HepG2 (cell line): ENCODE measurements around the gene CHAF1A. TPM values are rescaled to one million over a fixed set of nuclear protein-coding genes. Genes with fewer than 3 reads are reported as not detected.

ENCODE experiments used
- ARID2 ChIP-seq: sonication (generic); formaldehyde crosslinking; IDR thresholded peaks from 2 replicates; pipeline ENCODE4 v1.8.1; 2022; ENCODE audit warnings: mild to moderate bottlenecking, missing genetic modification reagents, borderline replicate concordance
- CREB1 ChIP-seq, 2 experiments: fragments of 450-650 bp in 1 of 2; IDR thresholded peaks; 2 replicates each; pipeline ENCODE4 v1.6.1; 2016 to 2017; ENCODE audit warnings: control low read depth in 1 of 2, mild to moderate bottlenecking in 1 of 2, missing compliant biosample characterization in 1 of 2, missing genetic modification characterization in 1 of 2
- DR1 ChIP-seq: sonication (generic); formaldehyde crosslinking; IDR thresholded peaks from 2 replicates; pipeline ENCODE4 v1.8.0; 2021; ENCODE audit warnings: mild to moderate bottlenecking, missing genetic modification reagents, inconsistent platforms
- FOXA1 ChIP-seq, 2 experiments: fragments of 450-650 bp in 1 of 2; sonication (generic) in 1 of 2; formaldehyde crosslinking in 1 of 2; IDR thresholded peaks; 2 replicates each; pipeline versions ENCODE4 v1.4.0 to v1.6.1; 2016 to 2020; ENCODE audit warnings: missing genetic modification reagents in 1 of 2
- GPN1 ChIP-seq: sonication (generic); formaldehyde crosslinking; IDR thresholded peaks from 2 replicates; pipeline ENCODE4 v1.5.1; 2020; ENCODE audit warnings: missing genetic modification reagents, borderline replicate concordance
- KAT8 ChIP-seq: IDR thresholded peaks from 2 replicates; pipeline ENCODE4 v1.6.1; 2016; ENCODE audit warnings: missing genetic modification reagents, missing compliant biosample characterization
- KLF16 ChIP-seq, 2 experiments: sonication (generic) in 1 of 2; formaldehyde crosslinking in 1 of 2; IDR thresholded peaks; 2 replicates each; pipeline versions ENCODE4 v1.6.1 to v1.8.0; 2016 to 2023; ENCODE audit warnings: missing genetic modification reagents in 2 of 2, missing compliant biosample characterization in 1 of 2
- MAX ChIP-seq: IDR thresholded peaks from 2 replicates; pipeline ENCODE4 v1.6.1; 2012; ENCODE audit warnings: inconsistent platforms
- PHF20 ChIP-seq: sonication (generic); formaldehyde crosslinking; IDR thresholded peaks from 2 replicates; pipeline ENCODE4 v1.5.0; 2020; ENCODE audit warnings: mild to moderate bottlenecking, missing genetic modification reagents
- RXRB ChIP-seq: IDR thresholded peaks from 2 replicates; pipeline ENCODE4 v1.6.1; 2016; ENCODE audit warnings: borderline replicate concordance, missing genetic modification reagents, missing compliant biosample characterization
- THAP11 ChIP-seq: IDR thresholded peaks from 2 replicates; pipeline ENCODE4 v1.6.1; 2016; ENCODE audit warnings: missing biosample characterization, missing genetic modification reagents
- ZBTB49 ChIP-seq: sonication (generic); formaldehyde crosslinking; IDR thresholded peaks from 2 replicates; pipeline ENCODE4 v1.4.0; 2020; ENCODE audit warnings: missing genetic modification reagents, borderline replicate concordance
- ZNF34 ChIP-seq: sonication (generic); formaldehyde crosslinking; IDR thresholded peaks from 2 replicates; pipeline ENCODE4 v1.4.0; 2020; ENCODE audit warnings: mild to moderate bottlenecking, missing genetic modification reagents, borderline replicate concordance
- ZNF430 ChIP-seq: sonication (generic); formaldehyde crosslinking; IDR thresholded peaks from 2 replicates; pipeline ENCODE4 v1.9.0; 2021; ENCODE audit warnings: mild to moderate bottlenecking, missing genetic modification reagents
- ZNF431 ChIP-seq: sonication (generic); formaldehyde crosslinking; IDR thresholded peaks from 2 replicates; pipeline ENCODE4 v1.9.0; 2022; ENCODE audit warnings: missing genetic modification reagents, low read depth, mild to moderate bottlenecking, borderline replicate concordance
- ZNF512 ChIP-seq: sonication (generic); formaldehyde crosslinking; IDR thresholded peaks from 2 replicates; pipeline ENCODE4 v1.4.0; 2020; ENCODE audit warnings: mild to moderate bottlenecking, missing genetic modification reagents
- ZNF777 ChIP-seq: sonication (generic); formaldehyde crosslinking; IDR thresholded peaks from 2 replicates; pipeline ENCODE4 v1.4.0; 2020; ENCODE audit warnings: missing genetic modification reagents
- polyA plus RNA-seq, 8 experiments: library from polyadenylated mRNA; depleted of rRNA in 3 of 8; stranded (reverse) in 7 of 8; unstranded in 1 of 8; fragments of >200 nt; fragmentation: Illumina TruSeq in 4 of 8; extraction: Trizol in 4 of 8; gene quantifications; 2 replicates each; pipeline versions ENCODE4 v1.2.1 to v1.2.3, GENCODE V29; 2011 to 2016; ENCODE audit warnings: low read depth in 4 of 8, missing spikeins in 1 of 8, mixed read lengths in 1 of 8; ENCODE audit not compliant: insufficient read depth in 1 of 8
- total RNA-seq, 5 experiments: library from RNA; depleted of rRNA; stranded (reverse); fragments of >200 nt; fragmentation: Illumina TruSeq; extraction: Trizol; gene quantifications; 2 replicates each; pipeline ENCODE4 v1.2.3, GENCODE V29; 2016; ENCODE audit warnings: low read depth in 1 of 5
- TF ChIP-seq, protein P1 (sequence below): sonication (generic); formaldehyde crosslinking; IDR thresholded peaks from 2 replicates; pipeline ENCODE4 v1.5.0; 2020; ENCODE audit warnings: mild to moderate bottlenecking, missing genetic modification reagents
- TF ChIP-seq, protein P2 (sequence below): sonication (generic); formaldehyde crosslinking; conservative IDR thresholded peaks from 2 replicates; pipeline ENCODE4 v1.5.0; 2020; ENCODE audit warnings: missing genetic modification reagents
- TF ChIP-seq, protein P3 (sequence below): sonication (generic); formaldehyde crosslinking; IDR thresholded peaks from 2 replicates; pipeline ENCODE4 v1.8.0; 2022; ENCODE audit warnings: missing genetic modification reagents, mild to moderate bottlenecking, borderline replicate concordance

The CHAF1A gene
- total and polyA plus RNA-seq, 2 of the 13 experiments (the other 11 are each of a cell fraction or from before 2014, with no cell fraction given) = 11.0 to 34.8 TPM

DNA sequence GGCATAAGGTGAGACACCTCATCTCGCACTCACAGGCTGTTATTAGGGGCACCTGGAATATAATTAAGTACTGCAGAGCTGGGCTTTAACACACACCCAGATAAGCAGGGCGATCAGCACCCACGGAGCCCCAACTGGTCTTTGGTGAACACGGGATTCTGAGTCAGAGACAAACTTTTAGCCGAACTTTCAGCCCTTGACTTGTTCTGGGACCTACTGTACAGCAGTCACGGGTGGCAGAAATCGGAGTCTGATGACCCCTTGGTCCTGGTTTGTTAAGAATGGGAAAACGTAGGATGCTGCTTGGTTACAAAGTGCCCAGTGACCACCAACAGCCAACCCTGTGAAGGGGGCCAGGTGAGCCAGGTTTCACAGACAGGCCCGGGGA lies 11.1 kb upstream of the CHAF1A start (continued):
- TF ChIP-seq ZBTB49 (CRISPR knock-in tag) (no peak), CREB1 (IDR thresholded peaks at IDR 0.05) (no peak), CREB1 (CRISPR knock-in tag; IDR thresholded peaks at IDR 0.05) (no peak), DR1 (CRISPR knock-in tag) (no peak), MAX (no peak), ZNF430 (no peak), ZNF34 (no peak), RXRB (CRISPR knock-in tag) (no peak), GPN1 (CRISPR knock-in tag) (no peak), ZNF777 (0 out of 2 replicates have a peak, but pooled peaks have one; percentile 22), ZNF431 (CRISPR knock-in tag) (no peak), ZNF512 (CRISPR knock-in tag) (no peak), ARID2 (CRISPR knock-in tag) (0 out of 2 replicates have a peak, but pooled peaks have one; percentile 0), PHF20 (CRISPR knock-in tag) (peak; percentile 9; the same call in 1 of the 2 replicates), KLF16 (CRISPR knock-in tag; IDR thresholded peaks at IDR 0.05) (no peak), KAT8 (CRISPR knock-in tag) (no peak), FOXA1 (IDR thresholded peaks at IDR 0.05) (no peak), FOXA1 (CRISPR knock-in tag; IDR thresholded peaks at IDR 0.05) (no peak), THAP11 (CRISPR knock-in tag) (no peak)
- TF ChIP-seq, protein P1, sequence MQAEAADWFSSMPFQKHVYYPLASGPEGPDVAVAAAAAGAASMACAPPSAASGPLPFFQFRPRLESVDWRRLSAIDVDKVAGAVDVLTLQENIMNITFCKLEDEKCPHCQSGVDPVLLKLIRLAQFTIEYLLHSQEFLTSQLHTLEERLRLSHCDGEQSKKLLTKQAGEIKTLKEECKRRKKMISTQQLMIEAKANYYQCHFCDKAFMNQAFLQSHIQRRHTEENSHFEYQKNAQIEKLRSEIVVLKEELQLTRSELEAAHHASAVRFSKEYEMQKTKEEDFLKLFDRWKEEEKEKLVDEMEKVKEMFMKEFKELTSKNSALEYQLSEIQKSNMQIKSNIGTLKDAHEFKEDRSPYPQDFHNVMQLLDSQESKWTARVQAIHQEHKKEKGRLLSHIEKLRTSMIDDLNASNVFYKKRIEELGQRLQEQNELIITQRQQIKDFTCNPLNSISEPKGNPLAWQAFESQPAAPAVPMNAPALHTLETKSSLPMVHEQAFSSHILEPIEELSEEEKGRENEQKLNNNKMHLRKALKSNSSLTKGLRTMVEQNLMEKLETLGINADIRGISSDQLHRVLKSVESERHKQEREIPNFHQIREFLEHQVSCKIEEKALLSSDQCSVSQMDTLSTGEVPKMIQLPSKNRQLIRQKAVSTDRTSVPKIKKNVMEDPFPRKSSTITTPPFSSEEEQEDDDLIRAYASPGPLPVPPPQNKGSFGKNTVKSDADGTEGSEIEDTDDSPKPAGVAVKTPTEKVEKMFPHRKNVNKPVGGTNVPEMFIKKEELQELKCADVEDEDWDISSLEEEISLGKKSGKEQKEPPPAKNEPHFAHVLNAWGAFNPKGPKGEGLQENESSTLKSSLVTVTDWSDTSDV (CRISPR knock-in tag) = no peak
- TF ChIP-seq, protein P2, sequence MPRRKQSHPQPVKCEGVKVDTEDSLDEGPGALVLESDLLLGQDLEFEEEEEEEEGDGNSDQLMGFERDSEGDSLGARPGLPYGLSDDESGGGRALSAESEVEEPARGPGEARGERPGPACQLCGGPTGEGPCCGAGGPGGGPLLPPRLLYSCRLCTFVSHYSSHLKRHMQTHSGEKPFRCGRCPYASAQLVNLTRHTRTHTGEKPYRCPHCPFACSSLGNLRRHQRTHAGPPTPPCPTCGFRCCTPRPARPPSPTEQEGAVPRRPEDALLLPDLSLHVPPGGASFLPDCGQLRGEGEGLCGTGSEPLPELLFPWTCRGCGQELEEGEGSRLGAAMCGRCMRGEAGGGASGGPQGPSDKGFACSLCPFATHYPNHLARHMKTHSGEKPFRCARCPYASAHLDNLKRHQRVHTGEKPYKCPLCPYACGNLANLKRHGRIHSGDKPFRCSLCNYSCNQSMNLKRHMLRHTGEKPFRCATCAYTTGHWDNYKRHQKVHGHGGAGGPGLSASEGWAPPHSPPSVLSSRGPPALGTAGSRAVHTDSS (CRISPR knock-in tag) = no peak
- TF ChIP-seq, protein P3, sequence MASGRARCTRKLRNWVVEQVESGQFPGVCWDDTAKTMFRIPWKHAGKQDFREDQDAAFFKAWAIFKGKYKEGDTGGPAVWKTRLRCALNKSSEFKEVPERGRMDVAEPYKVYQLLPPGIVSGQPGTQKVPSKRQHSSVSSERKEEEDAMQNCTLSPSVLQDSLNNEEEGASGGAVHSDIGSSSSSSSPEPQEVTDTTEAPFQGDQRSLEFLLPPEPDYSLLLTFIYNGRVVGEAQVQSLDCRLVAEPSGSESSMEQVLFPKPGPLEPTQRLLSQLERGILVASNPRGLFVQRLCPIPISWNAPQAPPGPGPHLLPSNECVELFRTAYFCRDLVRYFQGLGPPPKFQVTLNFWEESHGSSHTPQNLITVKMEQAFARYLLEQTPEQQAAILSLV (CRISPR knock-in tag) = no peak
